ENCODE data around the gene AZIN2. TPM values are rescaled to one million over a fixed set of nuclear protein-coding genes. Genes with fewer than 3 reads are reported as not detected.

The AZIN2 gene
- total RNA-seq, 5 donors from 2014 or later (not counting 1 experiment from before 2014, with no cell fraction given) = 5.6 to 10.7 (median 9.7) TPM

DNA sequence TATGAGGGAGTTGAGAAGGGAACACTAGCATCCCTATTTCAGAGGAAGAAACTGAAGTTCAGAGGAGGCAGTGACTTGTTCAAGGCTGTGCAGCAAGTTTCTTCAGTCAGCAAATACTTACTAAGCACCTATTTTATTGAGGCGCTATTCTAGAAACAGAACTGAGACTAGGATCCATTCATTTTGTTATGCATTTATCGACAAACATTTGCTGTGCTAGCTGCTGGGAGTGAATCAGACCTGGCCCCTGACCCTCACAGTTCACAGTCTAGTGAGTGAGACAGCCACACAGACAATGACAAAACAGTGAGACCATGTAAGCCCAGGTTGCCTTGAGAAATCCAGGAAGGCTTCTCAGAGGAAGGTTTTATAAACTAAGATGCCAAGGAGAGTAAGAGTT lies 72.7 kb downstream of the AZIN2 start:
- H3K9me3 Mint-ChIP-seq = no peaks in the 10 kb centered on the region
- Histone ChIP-seq H3K4me3 (ENCODE audit: control insufficient read depth in 1 of 2, extremely low read depth in 1 of 2, low read length in 1 of 2) (no peak overlapping the region), H3K9me3 (no peaks in the 10 kb centered on the region), H3K27ac (ENCODE audit: low read length) (no peak overlapping the region), H3K36me3 (ENCODE audit: control insufficient read depth in 2 of 2, extremely low read depth in 1 of 2, insufficient read depth in 1 of 2, low read length in 1 of 2) (peaks cover 12 to 36% of the 10 kb centered on the region in 2 donors), H3K27me3 (replicated peaks in 1 of 2; ENCODE audit: control insufficient read depth in 2 of 2, extremely low read depth in 1 of 2, insufficient read depth in 2 of 2, low read length in 1 of 2) (no peaks in the 10 kb centered on the region), H3K4me1 (ENCODE audit: control insufficient read depth in 1 of 2, extremely low read depth in 1 of 2, insufficient read depth in 2 of 2, low read length in 2 of 2) (peaks cover 0 to 2% of the 10 kb centered on the region in 2 experiments)
- no peak overlapping the region for H3K4me3 Mint-ChIP-seq
- POLR2A ChIA-PET = no interaction called here
- ATAC-seq (replicated peaks in 1 of 4) (no peak), DNase-seq (no peak)
- H3K36me3 Mint-ChIP-seq = peaks cover 40% of the 10 kb centered on the region
- H3K4me1 Mint-ChIP-seq = peaks cover 0 to 7% (median 2%) of the 10 kb centered on the region in 3 donors
- CTCF ChIA-PET = no interaction called here
- H3K27ac Mint-ChIP-seq = peak overlapping the region in 1 of 2 donors; percentile 14
- WGBS (ENCODE audit: insufficient coverage) = 92% methylated on average over 2 of the region's 2 CpGs
- no peaks in the 10 kb centered on the region for H3K27me3 Mint-ChIP-seq

DNA sequence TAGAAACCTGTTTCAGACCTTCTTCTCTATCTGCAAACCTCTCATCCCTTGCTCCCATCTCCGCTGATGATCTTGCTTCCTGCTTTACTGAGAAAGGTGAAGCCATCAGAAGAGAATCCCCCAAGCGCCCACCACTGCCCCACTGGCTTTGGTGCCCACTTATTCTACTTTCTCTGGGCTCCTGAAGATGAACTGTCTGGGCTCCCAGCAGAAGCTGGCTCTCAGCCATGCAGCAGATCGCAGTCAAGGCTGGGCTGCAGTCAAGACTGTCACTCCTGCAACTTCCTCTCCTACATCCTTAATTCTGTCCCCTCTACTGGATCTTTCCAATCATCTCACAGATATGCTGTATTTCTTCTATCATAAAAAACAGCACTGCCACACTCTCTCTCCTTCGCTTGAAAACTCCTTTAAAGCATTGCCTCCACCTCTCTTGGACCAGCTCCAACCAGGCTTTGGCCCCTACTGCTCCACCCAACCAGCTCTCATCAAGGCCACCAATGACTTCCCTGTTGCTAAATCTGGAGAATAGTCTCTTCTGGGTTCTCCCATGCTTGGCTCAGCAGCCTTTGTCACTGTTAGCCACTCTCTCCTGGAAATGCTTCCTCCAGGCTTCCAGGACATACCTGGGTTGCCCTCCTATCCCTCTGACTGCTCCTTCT lies 75.1 kb downstream of the AZIN2 start:
- DNase-seq (no peak), ATAC-seq (replicated peaks in 1 of 4) (no peak)
- Mint-ChIP-seq H3K27me3 (no peaks in the 10 kb centered on the region), H3K9me3 (no peaks in the 10 kb centered on the region), H3K4me3 (no peak overlapping the region), H3K36me3 (peaks cover 47% of the 10 kb centered on the region), H3K4me1 (peaks cover 0 to 7% (median 2%) of the 10 kb centered on the region in 3 donors), H3K27ac (peak overlapping the region in 1 of 2 donors; percentile 11)
- Histone ChIP-seq H3K27me3 (replicated peaks in 1 of 2; ENCODE audit: control insufficient read depth in 2 of 2, extremely low read depth in 1 of 2, insufficient read depth in 2 of 2, low read length in 1 of 2) (no peaks in the 10 kb centered on the region), H3K4me1 (ENCODE audit: control insufficient read depth in 1 of 2, extremely low read depth in 1 of 2, insufficient read depth in 2 of 2, low read length in 2 of 2) (peaks cover 0 to 2% of the 10 kb centered on the region in 2 experiments), H3K27ac (ENCODE audit: low read length) (no peak overlapping the region), H3K4me3 (ENCODE audit: control insufficient read depth in 1 of 2, extremely low read depth in 1 of 2, low read length in 1 of 2) (no peak overlapping the region), H3K9me3 (no peaks in the 10 kb centered on the region), H3K36me3 (ENCODE audit: control insufficient read depth in 2 of 2, extremely low read depth in 1 of 2, insufficient read depth in 1 of 2, low read length in 1 of 2) (peaks cover 9 to 34% of the 10 kb centered on the region in 2 donors)
- ChIA-PET CTCF (no interaction called here), POLR2A (no interaction called here)
- 85% methylated on average over 4 of the region's 4 CpGs for WGBS (ENCODE audit: insufficient coverage)

DNA sequence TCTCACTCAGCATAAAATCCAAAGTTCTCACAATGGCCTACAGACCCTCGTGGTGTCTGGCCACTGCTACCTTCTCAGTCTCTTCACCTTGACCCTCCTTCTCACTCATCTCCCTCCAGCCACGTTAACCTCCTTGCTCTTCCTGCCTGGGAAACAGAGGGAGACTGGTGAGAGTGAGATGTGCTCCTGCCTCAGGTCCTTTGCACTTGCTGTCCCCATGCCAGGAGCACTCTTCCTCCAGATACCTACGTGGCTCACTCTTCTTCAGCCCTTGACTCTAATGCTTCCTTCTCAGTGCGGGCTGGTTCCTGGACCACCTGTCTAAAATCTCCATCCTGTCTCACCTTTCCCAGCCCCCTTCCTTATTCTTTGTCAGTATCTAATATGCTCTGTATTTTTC lies 76.2 kb downstream of the AZIN2 start:
- H3K27me3 ChIP-seq (replicated peaks in 1 of 2; ENCODE audit: control insufficient read depth in 2 of 2, extremely low read depth in 1 of 2, insufficient read depth in 2 of 2, low read length in 1 of 2) = no peaks in the 10 kb centered on the region
- DNase-seq (no peak), ATAC-seq (replicated peaks in 1 of 4) (no peak)
- Mint-ChIP-seq H3K9me3 (no peaks in the 10 kb centered on the region), H3K4me3 (no peak overlapping the region), H3K4me1 (peaks cover 0 to 7% (median 2%) of the 10 kb centered on the region in 3 donors), H3K27ac (no peak overlapping the region), H3K27me3 (no peaks in the 10 kb centered on the region), H3K36me3 (peaks cover 53% of the 10 kb centered on the region)
- H3K36me3 ChIP-seq (ENCODE audit: control insufficient read depth in 2 of 2, extremely low read depth in 1 of 2, insufficient read depth in 1 of 2, low read length in 1 of 2) = peaks cover 10 to 29% of the 10 kb centered on the region in 2 donors
- H3K4me1 ChIP-seq (ENCODE audit: control insufficient read depth in 1 of 2, extremely low read depth in 1 of 2, insufficient read depth in 2 of 2, low read length in 2 of 2) = peaks cover 0 to 2% of the 10 kb centered on the region in 2 experiments
- H3K27ac ChIP-seq (ENCODE audit: low read length) = no peak overlapping the region
- WGBS (ENCODE audit: insufficient coverage) = 80% methylated on average over 1 of the region's 4 CpGs
- no peaks in the 10 kb centered on the region for H3K9me3 ChIP-seq
- ChIA-PET CTCF (no interaction called here), POLR2A (no interaction called here)
- no peak overlapping the region for H3K4me3 ChIP-seq (ENCODE audit: control insufficient read depth in 1 of 2, extremely low read depth in 1 of 2, low read length in 1 of 2)

DNA sequence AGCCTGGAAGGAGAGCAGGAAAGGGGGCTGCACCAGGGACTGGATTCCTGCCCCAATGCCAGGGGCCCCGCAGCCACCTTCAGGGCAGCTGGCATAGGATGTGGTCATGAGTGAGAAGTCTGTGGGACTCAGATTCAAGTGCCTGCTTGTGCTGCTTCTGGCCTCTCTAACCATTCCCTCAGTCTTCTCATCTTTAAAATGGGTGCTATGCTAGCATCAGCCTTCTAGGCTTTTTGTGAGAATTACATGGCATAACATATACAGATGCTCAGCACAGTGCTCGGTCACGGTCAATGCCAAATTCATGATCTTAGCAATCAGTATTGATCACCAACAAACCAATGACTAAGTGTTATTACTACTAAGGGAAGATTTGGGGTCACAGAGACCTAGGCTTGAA lies 77.4 kb downstream of the AZIN2 start:
- peaks cover 53% of the 10 kb centered on the region for H3K36me3 Mint-ChIP-seq

DNA sequence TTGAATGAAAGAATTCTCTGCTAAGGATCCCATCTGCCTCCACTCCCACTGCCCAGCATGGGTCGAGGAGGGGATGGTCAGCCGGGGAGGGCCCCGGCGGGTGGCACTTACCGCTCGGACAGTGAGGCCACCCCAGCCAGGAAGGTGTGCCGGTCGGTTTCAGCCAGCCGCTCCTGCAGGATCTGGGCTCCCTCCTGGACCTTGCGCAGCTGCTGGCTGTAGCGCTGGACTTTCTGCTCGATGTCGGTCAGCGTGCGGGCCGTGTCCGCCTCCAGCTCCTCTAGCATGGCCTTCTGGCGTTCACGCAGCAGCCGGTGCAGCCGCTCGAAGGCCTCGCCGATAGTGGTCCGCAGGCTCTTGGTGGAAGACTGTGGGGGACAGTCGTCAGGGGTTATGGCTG lies 78.6 kb downstream of the AZIN2 start:
- Mint-ChIP-seq H3K4me1 (no peaks in the 10 kb centered on the region), H3K27me3 (no peaks in the 10 kb centered on the region), H3K36me3 (peaks cover 53% of the 10 kb centered on the region), H3K9me3 (no peaks in the 10 kb centered on the region), H3K4me3 (no peak overlapping the region), H3K27ac (no peak overlapping the region)
- ChIA-PET POLR2A (no interaction called here), CTCF (no interaction called here)
- Histone ChIP-seq H3K4me3 (ENCODE audit: control insufficient read depth in 1 of 2, extremely low read depth in 1 of 2, low read length in 1 of 2) (no peak overlapping the region), H3K9me3 (no peaks in the 10 kb centered on the region), H3K27ac (ENCODE audit: low read length) (no peak overlapping the region), H3K36me3 (ENCODE audit: control insufficient read depth in 2 of 2, extremely low read depth in 1 of 2, insufficient read depth in 1 of 2, low read length in 1 of 2) (peaks cover 10 to 36% of the 10 kb centered on the region in 2 donors), H3K27me3 (replicated peaks in 1 of 2; ENCODE audit: control insufficient read depth in 2 of 2, extremely low read depth in 1 of 2, insufficient read depth in 2 of 2, low read length in 1 of 2) (no peaks in the 10 kb centered on the region), H3K4me1 (ENCODE audit: control insufficient read depth in 1 of 2, extremely low read depth in 1 of 2, insufficient read depth in 2 of 2, low read length in 2 of 2) (no peaks in the 10 kb centered on the region)
- DNase-seq (no peak), ATAC-seq (replicated peaks in 1 of 4) (no peak)
- 95% methylated on average over 23 of the region's 26 CpGs for WGBS (ENCODE audit: insufficient coverage)

More for the DNA sequence above, 77.4 kb downstream of the AZIN2 start:
- peaks cover 10 to 34% of the 10 kb centered on the region in 2 donors for H3K36me3 ChIP-seq (ENCODE audit: control insufficient read depth in 2 of 2, extremely low read depth in 1 of 2, insufficient read depth in 1 of 2, low read length in 1 of 2)
- H3K27me3 Mint-ChIP-seq = no peaks in the 10 kb centered on the region
- no peaks in the 10 kb centered on the region for H3K9me3 Mint-ChIP-seq
- CTCF ChIA-PET = no interaction called here
- no peaks in the 10 kb centered on the region for H3K4me1 ChIP-seq (ENCODE audit: control insufficient read depth in 1 of 2, extremely low read depth in 1 of 2, insufficient read depth in 2 of 2, low read length in 2 of 2)
- WGBS (ENCODE audit: insufficient coverage) = no CpG with 5 or more reads among the region's 3 CpGs
- H3K27me3 ChIP-seq (replicated peaks in 1 of 2; ENCODE audit: control insufficient read depth in 2 of 2, extremely low read depth in 1 of 2, insufficient read depth in 2 of 2, low read length in 1 of 2) = no peaks in the 10 kb centered on the region
- ATAC-seq (replicated peaks in 1 of 4) = no peak
- DNase-seq = no peak
- H3K4me3 ChIP-seq (ENCODE audit: control insufficient read depth in 1 of 2, extremely low read depth in 1 of 2, low read length in 1 of 2) = no peak overlapping the region
- POLR2A ChIA-PET = no interaction called here
- no peak overlapping the region for H3K27ac ChIP-seq (ENCODE audit: low read length)
- no peak overlapping the region for H3K4me3 Mint-ChIP-seq
- peaks cover 0 to 5% (median 2%) of the 10 kb centered on the region in 3 donors for H3K4me1 Mint-ChIP-seq
- H3K9me3 ChIP-seq = no peaks in the 10 kb centered on the region
- no peak overlapping the region for H3K27ac Mint-ChIP-seq

DNA sequence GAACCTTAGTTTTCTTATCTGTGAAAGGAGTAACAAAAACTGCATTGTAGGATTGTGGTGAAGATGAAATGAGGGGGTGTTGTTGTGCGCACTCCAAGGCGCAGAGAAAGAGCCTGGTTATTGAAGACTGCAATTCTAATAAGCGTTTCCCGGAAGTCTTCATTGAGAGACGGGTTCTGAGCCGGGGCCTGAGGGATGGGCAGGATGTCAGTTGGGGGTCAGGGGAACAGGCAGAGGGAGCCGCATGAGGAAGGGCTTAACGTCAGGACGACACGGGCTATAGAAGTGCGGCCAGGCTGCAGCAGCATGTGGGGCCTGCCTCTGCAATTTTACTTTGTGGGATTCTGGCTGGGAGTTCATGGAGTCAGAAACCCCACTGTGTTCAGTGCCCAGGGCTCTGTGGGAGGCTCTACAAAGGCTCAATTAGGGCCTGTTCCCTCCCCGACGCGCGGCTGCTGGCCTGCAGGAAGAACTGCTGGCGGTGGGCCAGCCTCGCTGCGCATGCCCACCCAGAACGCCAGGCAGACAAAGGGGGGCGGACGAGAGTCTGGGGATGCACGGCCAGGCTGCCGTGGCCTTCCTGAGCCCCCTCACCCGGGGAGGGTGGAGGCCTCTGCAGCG lies 80.2 kb downstream of the AZIN2 start:
- Histone ChIP-seq H3K9me3 (no peaks in the 10 kb centered on the region), H3K4me1 (ENCODE audit: control insufficient read depth in 1 of 2, extremely low read depth in 1 of 2, insufficient read depth in 2 of 2, low read length in 2 of 2) (no peaks in the 10 kb centered on the region), H3K36me3 (ENCODE audit: control insufficient read depth in 2 of 2, extremely low read depth in 1 of 2, insufficient read depth in 1 of 2, low read length in 1 of 2) (peaks cover 10 to 31% of the 10 kb centered on the region in 2 donors), H3K27ac (ENCODE audit: low read length) (no peak overlapping the region), H3K4me3 (ENCODE audit: control insufficient read depth in 1 of 2, extremely low read depth in 1 of 2, low read length in 1 of 2) (no peak overlapping the region), H3K27me3 (replicated peaks in 1 of 2; ENCODE audit: control insufficient read depth in 2 of 2, extremely low read depth in 1 of 2, insufficient read depth in 2 of 2, low read length in 1 of 2) (no peaks in the 10 kb centered on the region)
- ChIA-PET POLR2A (interaction anchor here in 1 of 2 donors (0.6 kb wide), 1 partner anchor 49 kb away, joined by 4 read pairs; no protein-coding TSS in a partner anchor), CTCF (no interaction called here)
- 81% methylated on average over 14 of the region's 25 CpGs for WGBS (ENCODE audit: insufficient coverage)
- DNase-seq = no peak
- no peaks in the 10 kb centered on the region for H3K9me3 Mint-ChIP-seq
- no peaks in the 10 kb centered on the region for H3K27me3 Mint-ChIP-seq
- H3K4me1 Mint-ChIP-seq = no peaks in the 10 kb centered on the region
- peaks cover 49% of the 10 kb centered on the region for H3K36me3 Mint-ChIP-seq
- H3K27ac Mint-ChIP-seq = no peak overlapping the region
- ATAC-seq (replicated peaks in 1 of 4) = no peak
- H3K4me3 Mint-ChIP-seq = no peak overlapping the region

Data from T-cell (primary cell).